ENCODE results near the gene ABCC8.

The ABCC8 gene

GRCh38 chr11:17423533-17424310 lies 52.9 kb downstream of the ABCC8 start:
- peak in 1 of 2 experiments; percentile 6 for DNase-seq

DNA sequence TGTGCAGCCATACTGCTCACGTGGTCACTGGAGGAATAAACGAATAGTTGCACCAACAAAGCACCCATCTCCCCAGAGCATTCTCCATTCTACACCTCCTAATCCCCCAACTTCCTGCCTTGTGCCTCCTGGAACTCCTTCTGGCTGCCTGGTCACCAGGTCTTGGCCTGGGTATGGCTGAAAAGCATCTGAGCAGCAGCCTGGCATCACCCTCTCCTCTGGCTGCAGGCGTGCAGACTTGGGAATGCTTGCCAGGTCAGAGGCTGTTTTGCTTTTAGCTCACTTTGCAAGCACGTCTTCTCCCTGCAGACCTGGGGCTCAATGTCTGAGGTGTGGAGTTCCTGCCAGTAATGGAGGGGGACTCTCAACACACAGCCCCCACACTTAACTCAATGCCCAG lies 54.9 kb downstream of the ABCC8 start:
- DNase-seq, result peak in 1 of 2 experiments; percentile 22

GRCh38 chr11:17418444-17419081 lies 58.1 kb downstream of the ABCC8 start:
- DNase-seq, result no peak

- no peak for DNase-seq
These were observed 60.2 kb downstream of the ABCC8 start for GRCh38 chr11:17416492-17416891.

- DNase-seq, result peak in 1 of 2 experiments; percentile 39
These were observed 61.0 kb downstream of the ABCC8 start for GRCh38 chr11:17415523-17416104.

DNA sequence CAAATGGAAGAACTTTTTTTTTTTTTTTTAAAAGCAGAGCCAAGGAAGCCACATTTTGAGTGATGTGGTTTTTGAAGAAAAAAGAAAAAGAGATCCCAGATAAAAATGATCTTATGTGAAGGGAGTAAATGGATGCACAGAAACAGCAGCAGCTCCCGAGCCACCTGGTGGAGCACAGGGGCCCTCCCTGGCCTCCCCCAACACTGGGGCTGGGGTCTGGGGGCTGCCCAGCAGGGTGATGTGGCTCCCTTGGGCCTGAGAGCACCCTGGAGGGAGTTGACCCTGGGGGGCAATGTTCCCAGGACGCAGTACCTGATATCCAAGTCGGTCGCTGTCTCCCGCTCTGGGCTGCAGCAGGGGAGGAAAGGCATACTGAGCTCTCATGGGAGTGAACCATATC lies 61.7 kb downstream of the ABCC8 start:
- no peak for DNase-seq

GRCh38 chr11:17414317-17414737 lies 62.3 kb downstream of the ABCC8 start:
- DNase-seq, result no peak

- no peak for DNase-seq
These were observed 63.0 kb downstream of the ABCC8 start for GRCh38 chr11:17413414-17414316.

- DNase-seq, result peak; percentile 61 to 85
These were observed 64.0 kb downstream of the ABCC8 start for GRCh38 chr11:17412488-17413180.

- DNase-seq, result no peak
These were observed 65.2 kb downstream of the ABCC8 start for GRCh38 chr11:17411418-17411817.

GRCh38 chr11:17410606-17411379 lies 65.9 kb downstream of the ABCC8 start:
- DNase-seq, result no peak

- DNase-seq, result no peak
These were observed 68.0 kb downstream of the ABCC8 start for GRCh38 chr11:17408641-17409040.

DNA sequence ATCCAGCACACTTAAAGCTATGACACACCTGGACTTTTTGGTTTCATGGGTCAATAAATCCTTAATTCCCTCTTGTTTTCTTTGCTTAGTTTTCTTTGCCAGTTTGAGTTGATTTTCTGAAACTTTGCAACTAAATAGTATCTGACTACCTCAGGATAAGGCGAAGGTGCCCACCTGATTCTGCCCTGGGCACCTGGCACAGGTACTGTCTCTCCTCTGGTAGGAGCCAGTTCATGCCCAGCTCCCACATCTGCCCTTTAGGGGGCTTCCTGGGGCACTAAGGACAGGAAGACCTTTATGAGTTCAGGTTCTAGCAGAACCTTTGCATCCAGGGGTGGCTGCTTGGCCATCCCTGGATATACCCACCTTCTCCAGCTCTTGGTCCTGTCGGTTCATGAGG lies 68.6 kb downstream of the ABCC8 start:
- DNase-seq, result no peak

DNA sequence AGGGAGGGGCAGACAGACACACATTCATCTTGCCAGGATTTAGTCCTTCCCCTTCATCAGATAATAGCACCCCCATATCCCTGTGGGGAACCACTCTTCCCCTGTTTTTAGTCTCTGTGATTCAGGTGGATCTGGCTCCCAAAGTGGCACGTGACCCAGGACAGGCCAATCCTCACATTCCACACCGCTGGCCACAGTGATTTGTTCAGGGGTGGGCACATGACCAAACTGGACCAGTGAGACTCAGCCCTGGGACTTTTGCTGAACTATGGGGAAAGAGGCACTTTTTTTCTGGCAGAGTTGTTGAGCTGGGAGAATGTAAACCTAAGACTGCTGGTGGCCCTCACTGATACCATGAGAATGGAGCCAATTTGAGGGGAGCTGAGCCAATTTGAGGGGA lies 69.1 kb downstream of the ABCC8 start:
- DNase-seq, result no peak

GRCh38 chr11:17406818-17407149 lies 69.9 kb downstream of the ABCC8 start:
- no peak for DNase-seq

DNA sequence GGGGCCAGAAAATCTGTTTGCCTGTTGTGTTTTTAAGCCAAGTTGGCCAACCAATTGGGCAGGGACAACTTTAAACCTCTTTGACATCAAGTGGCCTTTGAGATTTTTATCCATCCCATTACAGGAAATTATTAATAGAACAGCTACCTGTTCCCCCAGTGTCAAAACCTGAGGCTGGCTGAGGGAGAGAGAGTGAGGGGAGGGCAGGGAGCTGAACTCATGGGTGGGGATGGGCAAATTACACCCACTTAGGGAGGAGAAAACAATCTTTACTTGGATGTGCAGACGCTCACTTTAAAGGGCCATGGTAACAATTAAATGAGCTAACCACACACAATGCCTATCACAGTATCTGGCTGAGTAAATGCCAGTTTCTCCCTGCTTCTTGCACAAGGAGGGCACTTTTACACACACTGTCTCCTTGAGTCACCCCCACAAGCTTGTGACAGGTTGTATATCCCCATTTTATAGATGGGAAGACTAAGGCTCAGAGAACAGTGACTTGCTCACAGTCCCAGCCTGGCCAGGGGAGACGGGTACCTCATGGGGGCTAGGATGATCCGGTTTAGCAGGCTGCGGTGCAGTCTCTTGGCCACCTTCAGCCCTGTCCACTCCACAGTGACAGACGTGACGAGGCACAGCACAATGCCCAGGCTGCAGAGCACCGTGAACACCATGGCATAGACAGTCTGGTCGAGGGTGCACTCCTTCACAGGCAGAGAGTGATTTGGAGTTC lies 70.4 kb downstream of the ABCC8 start:
- no peak for DNase-seq

DNA sequence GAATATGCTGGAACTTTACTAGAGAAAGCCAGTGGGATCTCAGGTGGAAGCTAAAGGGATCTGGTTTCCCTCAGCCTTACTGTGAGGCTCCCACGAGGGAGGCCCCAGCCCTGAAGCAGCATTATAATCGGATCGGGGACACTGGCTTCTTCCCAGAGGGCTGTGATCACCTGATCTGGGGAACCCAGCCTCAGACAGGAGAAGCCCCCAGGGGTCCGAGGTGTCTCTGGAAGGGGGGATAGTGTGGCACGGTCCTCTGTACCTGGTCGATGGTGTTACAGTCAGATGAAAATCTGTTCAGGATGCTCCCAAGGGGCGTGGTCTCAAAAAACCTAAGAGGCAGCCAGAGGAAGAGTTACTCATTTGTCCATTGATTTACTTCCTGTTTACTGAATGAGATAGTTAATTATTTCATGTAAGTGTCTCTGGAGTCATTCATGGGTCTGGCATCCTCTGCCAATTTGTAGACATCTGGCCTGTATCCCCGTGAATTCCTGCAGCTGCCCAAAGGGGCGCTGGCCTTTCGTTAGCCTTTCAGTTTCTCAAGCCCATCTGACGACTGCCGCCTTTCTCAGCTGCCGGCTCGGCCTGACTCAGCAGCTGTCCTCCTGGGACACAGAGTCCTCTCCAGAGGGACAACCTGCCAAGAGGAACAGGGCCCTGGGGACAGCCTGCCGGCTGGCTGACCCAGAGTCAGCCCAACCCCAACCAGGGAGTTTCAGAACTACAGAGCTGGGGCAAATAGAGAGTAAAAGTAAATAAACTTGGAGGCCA lies 71.2 kb downstream of the ABCC8 start:
- peak; percentile 54 to 77 for DNase-seq

GRCh38 chr11:17403980-17404759 lies 72.5 kb downstream of the ABCC8 start:
- DNase-seq, result no peak

DNA sequence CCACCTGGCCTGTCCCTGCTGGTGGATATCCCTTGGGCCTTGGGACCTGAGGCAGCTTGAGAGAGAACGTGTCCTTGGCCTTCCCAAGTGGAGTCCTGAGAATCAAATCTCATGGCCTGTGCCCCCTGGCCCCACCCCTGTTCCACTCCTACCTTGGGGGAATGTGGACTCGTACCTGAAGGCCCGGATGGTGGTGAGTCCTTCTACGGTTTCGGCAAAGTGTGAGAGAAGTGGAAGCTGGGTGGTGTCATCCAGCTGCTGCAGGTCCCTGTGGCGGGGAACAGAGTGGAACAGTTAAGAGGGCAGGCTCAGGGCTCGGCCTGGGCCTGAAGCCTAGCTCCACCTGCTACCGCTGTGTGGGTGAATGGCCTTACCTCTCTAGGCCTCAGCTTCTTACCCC lies 74.2 kb downstream of the ABCC8 start:
- DNase-seq, result no peak
